CD4-positive, CD25-positive, alpha-beta regulatory T cell (primary cell): ENCODE measurements around the gene UBE2L6. TPM values are rescaled to one million over a fixed set of nuclear protein-coding genes. Genes with fewer than 3 reads are reported as not detected.

Experiments
- ATAC-seq, 2 donors: fragments of 150-1000 bp; cut with Tn5 transposase; one replicate each; pipeline ENCODE4 v1.10.0; 2021; ENCODE audit warnings: low read depth in 2 of 2, moderate number of reproducible peaks in 2 of 2, moderate library complexity in 1 of 2
- DNase-seq, 3 donors: peaks; one replicate each; pipeline versions ENCODE4 v3.0.0 to v3.0.0-alpha.2; 2012 to 2022; ENCODE audit warnings: mixed read lengths in 1 of 3
- H3K27ac ChIP-seq: one replicate; pipeline ENCODE4 v1.7.0; 2013; ENCODE audit warnings: mild to moderate bottlenecking, low read length; ENCODE audit not compliant: insufficient read depth, poor library complexity, severe bottlenecking
- H3K27me3 ChIP-seq: one replicate; pipeline ENCODE4 v1.7.0; 2013; ENCODE audit warnings: low read length; ENCODE audit not compliant: control insufficient read depth, insufficient read depth
- H3K36me3 ChIP-seq: one replicate; pipeline ENCODE4 v1.7.0; 2013; ENCODE audit warnings: mild to moderate bottlenecking, low read length, moderate library complexity; ENCODE audit not compliant: control insufficient read depth, insufficient read depth
- H3K4me1 ChIP-seq: 2 replicates; pipeline ENCODE4 v1.7.0; 2013; ENCODE audit warnings: mild to moderate bottlenecking, low read length; ENCODE audit not compliant: insufficient read depth, control insufficient read depth, poor library complexity, severe bottlenecking
- H3K4me3 ChIP-seq: one replicate; pipeline ENCODE4 v1.7.0; 2013; ENCODE audit warnings: low read depth, mild to moderate bottlenecking, low read length, moderate library complexity
- H3K9me3 ChIP-seq, 2 experiments: 1 replicate in 1 of 2; 2 replicates in 1 of 2; pipeline ENCODE4 v1.7.0; 2013; ENCODE audit warnings: low read length in 2 of 2, mild to moderate bottlenecking in 1 of 2, moderate library complexity in 1 of 2; ENCODE audit not compliant: control insufficient read depth in 2 of 2
- H3K27ac Mint-ChIP-seq, 3 donors: one replicate each; pipeline ENCODE4 v1.8.0; 2020 to 2022; ENCODE audit warnings: mild to moderate bottlenecking in 3 of 3, mixed read lengths in 3 of 3, moderate library complexity in 2 of 3
- H3K27me3 Mint-ChIP-seq: one replicate; pipeline ENCODE4 v1.8.0; 2022; ENCODE audit warnings: mild to moderate bottlenecking, mixed read lengths
- H3K36me3 Mint-ChIP-seq: one replicate; pipeline ENCODE4 v1.8.0; 2020; ENCODE audit warnings: mixed read lengths
- H3K4me1 Mint-ChIP-seq, 4 donors: one replicate each; pipeline ENCODE4 v1.8.0; 2020 to 2022; ENCODE audit warnings: mixed read lengths in 4 of 4, mild to moderate bottlenecking in 1 of 4
- H3K4me3 Mint-ChIP-seq, 4 donors: one replicate each; pipeline ENCODE4 v1.8.0; 2020 to 2022; ENCODE audit warnings: mild to moderate bottlenecking in 4 of 4, mixed read lengths in 4 of 4, moderate library complexity in 3 of 4
- H3K9me3 Mint-ChIP-seq, 7 donors: one replicate each; pipeline ENCODE4 v1.8.0; 2020 to 2022; ENCODE audit warnings: mixed read lengths in 7 of 7, mild to moderate bottlenecking in 3 of 7, moderate library complexity in 2 of 7
- polyA plus RNA-seq, 4 donors: library from polyadenylated mRNA; unstranded; fragments of 300-500 nt; fragmentation: Illumina TruSeq; gene quantifications; one replicate each; pipeline ENCODE4 v1.2.3, GENCODE V29; 2021
- total RNA-seq: library from RNA; stranded (reverse); gene quantifications from one replicate; pipeline ENCODE4 v1.2.3, GENCODE V29; 2022

The UBE2L6 gene
- total and polyA plus RNA-seq, 5 donors from 2014 or later = 103 to 406 (median 292) TPM

GRCh38 chr11:57527056-57527631, 40.3 kb downstream of the UBE2L6 start:
- Histone ChIP-seq H3K36me3 (peaks cover 6% of the 10 kb centered on the region), H3K4me1 (peaks cover 23% of the 10 kb centered on the region), H3K4me3 (no peak overlapping the region), H3K27me3 (no peaks in the 10 kb centered on the region), H3K27ac (no peak overlapping the region), H3K9me3 (no peaks in the 10 kb centered on the region)
- H3K27me3 Mint-ChIP-seq = no peaks in the 10 kb centered on the region
- H3K27ac Mint-ChIP-seq = peak overlapping the region in 1 of 3 donors; percentile 56
- ATAC-seq (no peak), DNase-seq (peak; percentile 55 to 75 (median 68))
- peaks cover 5% of the 10 kb centered on the region for H3K36me3 Mint-ChIP-seq
- H3K4me1 Mint-ChIP-seq = peaks cover 7 to 36% (median 21%) of the 10 kb centered on the region in 4 donors
- H3K4me3 Mint-ChIP-seq = peak overlapping the region in 2 of 4 donors; percentile 55 to 79
- no peaks in the 10 kb centered on the region for H3K9me3 Mint-ChIP-seq

DNA sequence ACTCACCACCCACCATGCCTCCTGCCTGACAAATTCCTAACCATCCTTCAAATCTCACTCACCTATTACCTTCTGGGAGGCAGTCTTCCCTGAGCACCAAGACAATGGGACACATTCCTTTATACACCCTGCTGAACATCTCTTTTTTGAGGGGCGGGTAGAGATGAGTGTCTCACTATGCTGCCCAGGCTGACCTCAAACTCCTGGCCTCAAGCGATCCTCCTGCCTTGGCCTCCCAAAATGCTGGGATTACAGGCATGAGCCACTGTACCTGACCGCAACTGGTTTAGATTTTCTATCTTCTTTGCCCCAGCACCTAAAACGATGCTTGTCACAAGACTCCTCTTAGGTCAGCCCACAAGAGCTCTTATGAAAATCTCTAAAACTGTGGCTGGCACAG, 44.1 kb downstream of the UBE2L6 start:
- H3K27ac ChIP-seq = no peak overlapping the region
- Mint-ChIP-seq H3K36me3 (peaks cover 5% of the 10 kb centered on the region), H3K27me3 (no peaks in the 10 kb centered on the region), H3K9me3 (no peaks in the 10 kb centered on the region), H3K27ac (peak overlapping the region in 1 of 3 donors; percentile 12), H3K4me3 (peak overlapping the region in 1 of 4 donors; percentile 46), H3K4me1 (peaks cover 5 to 8% (median 6%) of the 10 kb centered on the region in 4 donors)
- no peaks in the 10 kb centered on the region for H3K4me1 ChIP-seq
- no peaks in the 10 kb centered on the region for H3K9me3 ChIP-seq
- no peaks in the 10 kb centered on the region for H3K36me3 ChIP-seq
- H3K27me3 ChIP-seq = no peaks in the 10 kb centered on the region
- ATAC-seq (no peak), DNase-seq (no peak)
- H3K4me3 ChIP-seq = no peak overlapping the region

DNA sequence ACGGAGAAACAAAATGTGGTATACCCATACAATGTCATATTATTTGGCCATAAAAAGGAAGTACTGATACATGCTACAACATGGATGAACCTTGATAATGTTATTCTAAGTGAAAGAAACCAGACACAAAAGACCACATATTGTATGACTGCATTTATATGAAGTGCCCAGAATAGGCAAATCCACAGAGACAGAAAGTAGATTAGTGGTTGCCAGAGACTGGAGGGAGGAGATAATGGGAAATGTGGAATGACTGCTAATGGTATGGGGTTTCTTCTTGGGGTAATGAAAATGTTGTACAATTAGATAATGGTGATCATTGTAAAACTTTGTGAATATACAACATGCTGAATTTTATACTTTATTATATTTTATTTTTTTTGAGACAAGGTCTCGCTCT, 46.4 kb downstream of the UBE2L6 start:
- H3K27ac ChIP-seq = no peak overlapping the region
- H3K36me3 ChIP-seq = no peaks in the 10 kb centered on the region
- peaks cover 0 to 2% (median 0%) of the 10 kb centered on the region in 7 donors for H3K9me3 Mint-ChIP-seq
- no peaks in the 10 kb centered on the region for H3K27me3 ChIP-seq
- peak overlapping the region in 1 of 3 donors; percentile 52 for H3K27ac Mint-ChIP-seq
- H3K36me3 Mint-ChIP-seq = peaks cover 5% of the 10 kb centered on the region
- no peaks in the 10 kb centered on the region for H3K27me3 Mint-ChIP-seq
- H3K9me3 ChIP-seq = no peaks in the 10 kb centered on the region
- DNase-seq (no peak), ATAC-seq (no peak)
- H3K4me3 Mint-ChIP-seq = peak overlapping the region in 1 of 4 donors; percentile 57
- H3K4me1 Mint-ChIP-seq = peaks cover 0 to 5% (median 2%) of the 10 kb centered on the region in 4 donors
- H3K4me3 ChIP-seq = no peak overlapping the region
- H3K4me1 ChIP-seq = peaks cover 2% of the 10 kb centered on the region

- peaks cover 0 to 4% (median 0%) of the 10 kb centered on the region in 7 donors for H3K9me3 Mint-ChIP-seq
- DNase-seq (no peak), ATAC-seq (no peak)
- H3K27ac Mint-ChIP-seq = peak overlapping the region; percentile 86 to 96 (median 91)
- no peaks in the 10 kb centered on the region for H3K27me3 Mint-ChIP-seq
- Histone ChIP-seq H3K36me3 (no peaks in the 10 kb centered on the region), H3K9me3 (no peaks in the 10 kb centered on the region), H3K27me3 (no peaks in the 10 kb centered on the region), H3K4me3 (peak overlapping the region; percentile 57), H3K27ac (no peak overlapping the region), H3K4me1 (peaks cover 25% of the 10 kb centered on the region)
- H3K4me3 Mint-ChIP-seq = peak overlapping the region; percentile 87 to 99 (median 98)
- H3K4me1 Mint-ChIP-seq = peaks cover 14 to 37% (median 29%) of the 10 kb centered on the region in 4 donors
- H3K36me3 Mint-ChIP-seq = no peaks in the 10 kb centered on the region
These were observed 51.4 kb downstream of the UBE2L6 start for GRCh38 chr11:57516061-57516443.

DNA sequence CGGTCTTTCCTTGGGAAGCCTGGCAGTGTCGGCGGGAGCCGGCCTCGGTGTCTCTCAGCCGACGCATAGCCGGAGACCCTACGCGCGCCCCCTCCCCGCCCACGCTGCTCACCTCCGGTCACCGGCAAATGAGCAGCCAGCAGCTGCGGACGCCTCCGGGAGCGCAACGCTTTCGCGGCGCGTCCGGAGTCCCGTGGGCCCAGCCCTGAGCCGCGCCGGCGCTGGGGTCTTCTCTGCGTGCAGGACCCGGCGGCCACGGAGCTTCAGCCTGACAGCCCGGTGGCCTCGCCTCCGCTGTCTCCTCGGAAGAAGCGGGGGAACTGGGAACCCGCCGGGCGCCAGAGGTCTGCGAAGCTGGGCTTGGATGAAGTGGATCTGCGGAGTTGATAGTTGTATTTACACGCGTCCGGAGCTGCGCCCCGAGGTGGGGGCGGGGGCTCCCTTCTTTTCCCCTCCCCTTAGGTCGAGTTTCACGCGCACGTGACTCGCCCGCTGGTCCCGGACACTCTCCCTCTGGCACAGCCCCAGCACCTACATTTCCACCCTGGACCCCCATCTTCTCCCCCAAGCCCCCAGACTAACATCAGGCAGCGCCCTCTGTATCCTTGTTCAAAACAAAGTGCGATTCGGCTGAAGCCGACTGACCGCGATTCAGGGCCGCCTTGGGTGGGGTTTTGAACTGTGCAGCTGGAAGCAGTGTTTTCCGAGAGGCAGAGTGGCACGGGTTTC, 52.0 kb downstream of the UBE2L6 start, which contains the start of gene SLC43A1:
SLC43A1 (minus strand) TSS at position 371 of the 729 bp plus-strand sequence. CDS start 1,591 bp downstream, outside the sequence.
- ATAC-seq (peak in 1 of 2 donors; percentile 27), DNase-seq (peak in 1 of 3 donors; percentile 60)
- Histone ChIP-seq H3K9me3 (no peaks in the 10 kb centered on the region), H3K4me3 (peak within 1 kb of the TSS; percentile 81), H3K27me3 (no peaks in the 10 kb centered on the region), H3K27ac (peak within 1 kb of the TSS; percentile 61), H3K4me1 (peaks cover 25% of the 10 kb centered on the region), H3K36me3 (no peaks in the 10 kb centered on the region)
- no peaks in the 10 kb centered on the region for H3K27me3 Mint-ChIP-seq
- H3K9me3 Mint-ChIP-seq = peaks cover 0 to 4% (median 0%) of the 10 kb centered on the region in 7 donors
- peak within 1 kb of the TSS; percentile 87 to 99 (median 98) for H3K4me3 Mint-ChIP-seq
- peak within 1 kb of the TSS; percentile 91 to 96 (median 92) for H3K27ac Mint-ChIP-seq
- H3K36me3 Mint-ChIP-seq = no peaks in the 10 kb centered on the region
- peaks cover 14 to 37% (median 27%) of the 10 kb centered on the region in 4 donors for H3K4me1 Mint-ChIP-seq

DNA sequence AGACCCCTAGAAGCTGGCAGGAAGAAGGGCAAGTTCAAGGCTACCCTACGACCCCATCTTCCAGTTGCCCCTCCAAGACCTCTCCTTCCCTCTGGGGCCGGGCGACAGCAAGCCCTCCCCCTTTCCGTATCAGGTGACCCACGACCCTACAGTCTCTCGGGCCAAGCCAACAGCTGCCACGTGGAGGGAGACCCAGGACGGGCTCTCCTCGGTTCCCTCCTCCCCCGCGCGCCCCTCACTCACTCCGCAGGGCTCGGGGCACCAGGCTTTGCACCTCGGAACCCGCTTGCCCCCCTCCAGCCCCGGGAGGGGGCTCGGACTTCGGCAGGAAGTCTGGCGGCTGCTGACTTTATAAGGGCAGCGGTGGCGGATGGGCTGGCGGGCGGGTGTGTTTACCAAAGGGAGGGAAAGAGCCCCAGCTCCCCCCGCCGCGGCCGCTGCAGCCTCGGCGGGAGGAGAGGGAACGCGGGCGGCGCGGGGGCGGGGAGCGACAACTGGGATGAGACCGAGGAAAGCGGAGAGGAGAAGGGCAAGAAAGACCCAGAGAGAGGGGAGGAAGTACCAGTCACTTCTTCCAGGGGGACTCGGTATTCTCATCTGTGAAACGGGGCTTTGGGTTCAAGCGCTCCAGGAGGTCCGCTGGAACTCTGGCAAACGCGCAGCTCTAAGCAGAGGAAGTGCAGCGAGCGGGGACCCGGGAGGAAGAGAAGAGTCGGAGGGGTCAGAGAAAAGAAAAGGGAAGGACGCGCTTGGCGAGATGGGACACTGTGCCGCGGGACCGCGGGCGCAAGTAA, 52.7 kb downstream of the UBE2L6 start:
- Histone ChIP-seq H3K4me3 (peak overlapping the region; percentile 81), H3K36me3 (no peaks in the 10 kb centered on the region), H3K9me3 (no peaks in the 10 kb centered on the region), H3K27me3 (no peaks in the 10 kb centered on the region), H3K4me1 (peaks cover 25% of the 10 kb centered on the region), H3K27ac (peak overlapping the region; percentile 61)
- peaks cover 0 to 4% (median 0%) of the 10 kb centered on the region in 7 donors for H3K9me3 Mint-ChIP-seq
- peaks cover 14 to 40% (median 30%) of the 10 kb centered on the region in 4 donors for H3K4me1 Mint-ChIP-seq
- peak overlapping the region; percentile 86 to 92 (median 91) for H3K27ac Mint-ChIP-seq
- DNase-seq (peak; percentile 22 to 70 (median 50)), ATAC-seq (peak; percentile 42 to 45)
- peak overlapping the region; percentile 87 to 99 (median 98) for H3K4me3 Mint-ChIP-seq
- no peaks in the 10 kb centered on the region for H3K27me3 Mint-ChIP-seq
- H3K36me3 Mint-ChIP-seq = no peaks in the 10 kb centered on the region

DNA sequence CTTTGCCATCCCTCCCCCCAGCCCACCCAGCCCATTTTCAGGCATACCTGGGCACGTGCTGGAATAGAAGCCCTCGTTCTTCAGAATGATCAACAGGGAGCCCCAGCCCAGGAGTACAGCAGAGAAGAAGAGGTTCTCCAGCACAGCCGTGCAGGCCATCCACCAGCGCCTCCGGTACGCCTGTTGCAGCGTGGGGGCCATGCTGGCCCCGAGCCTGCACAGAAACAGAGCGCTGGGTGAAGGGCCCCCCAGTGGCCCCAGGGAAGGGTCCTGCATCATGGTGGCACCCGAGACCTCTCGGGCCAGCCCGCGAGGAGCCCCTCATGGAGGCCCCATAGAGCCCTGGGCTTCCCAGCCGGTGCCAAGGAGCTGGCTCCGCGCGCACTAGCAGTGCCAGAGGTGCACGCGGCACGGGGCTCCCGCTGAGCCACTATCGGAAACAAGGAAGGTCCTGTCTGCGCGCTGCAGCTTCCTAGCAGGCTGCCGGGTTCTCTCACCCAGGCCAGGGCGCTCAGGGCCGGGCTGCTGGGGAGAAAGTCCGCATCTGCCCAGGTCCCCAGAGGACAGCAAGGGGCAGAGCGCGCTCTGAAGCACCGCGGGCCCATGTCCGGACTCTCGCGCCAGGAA, 53.4 kb downstream of the UBE2L6 start:
- peak; percentile 19 to 35 for ATAC-seq
- no peaks in the 10 kb centered on the region for H3K9me3 ChIP-seq
- peaks cover 25% of the 10 kb centered on the region for H3K4me1 ChIP-seq
- DNase-seq = peak in 1 of 3 donors; percentile 43
- peak overlapping the region; percentile 87 to 99 (median 98) for H3K4me3 Mint-ChIP-seq
- H3K36me3 Mint-ChIP-seq = no peaks in the 10 kb centered on the region
- peaks cover 14 to 46% (median 32%) of the 10 kb centered on the region in 4 donors for H3K4me1 Mint-ChIP-seq
- no peaks in the 10 kb centered on the region for H3K27me3 ChIP-seq
- peak overlapping the region; percentile 74 to 92 (median 91) for H3K27ac Mint-ChIP-seq
- H3K9me3 Mint-ChIP-seq = peaks cover 0 to 4% (median 0%) of the 10 kb centered on the region in 7 donors
- no peaks in the 10 kb centered on the region for H3K27me3 Mint-ChIP-seq
- H3K4me3 ChIP-seq = peak overlapping the region; percentile 47
- peak overlapping the region; percentile 61 for H3K27ac ChIP-seq
- H3K36me3 ChIP-seq = no peaks in the 10 kb centered on the region
